Neural cell (in vitro differentiated cells): ENCODE measurements around the gene EIF4A2.

Source experiments
- CTCF ChIP-seq: fragments of 450-650 bp; IDR thresholded peaks from 2 replicates; pipeline ENCODE4 v1.5.1; 2014; ENCODE audit warnings: antibody characterized with exemption, mild to moderate bottlenecking, moderate library complexity; ENCODE audit not compliant: poor library complexity, severe bottlenecking
- EP300 ChIP-seq: fragments of 450-650 bp; conservative IDR thresholded peaks from 2 replicates; pipeline ENCODE4 v1.6.1; 2014; ENCODE audit warnings: antibody characterized with exemption, mild to moderate bottlenecking, moderate library complexity; ENCODE audit not compliant: poor library complexity, severe bottlenecking
- EZH2 ChIP-seq: fragments of 200-600, 300-800 bp; shearing (Covaris generic), sonication (generic); IDR thresholded peaks from 2 replicates; pipeline ENCODE4 v1.6.1; 2014; ENCODE audit warnings: antibody characterized with exemption, low read length, borderline replicate concordance, mild to moderate bottlenecking; ENCODE audit not compliant: insufficient read depth, poor library complexity, severe bottlenecking
- POLR2AphosphoS5 ChIP-seq: IDR thresholded peaks from 2 replicates; pipeline ENCODE4 v1.6.1; 2012
- RAD21 ChIP-seq: fragments of 450-650 bp; conservative IDR thresholded peaks from 2 replicates; pipeline ENCODE4 v1.6.1; 2014; ENCODE audit warnings: antibody characterized with exemption, mild to moderate bottlenecking, moderate library complexity
- REST ChIP-seq: IDR thresholded peaks from 2 replicates; pipeline ENCODE4 v1.6.1; 2012; ENCODE audit warnings: borderline replicate concordance

- TF ChIP-seq RAD21: no peak
- TF ChIP-seq CTCF: no peak
- TF ChIP-seq REST: no peak
- no peak for TF ChIP-seq EZH2
- no peak for TF ChIP-seq EP300
- TF ChIP-seq POLR2AphosphoS5: no peak
These were observed 48.4 kb downstream of the EIF4A2 start for GRCh38 chr3:186831798-186832197.
